Chondrocyte (in vitro differentiated cells): ENCODE measurements around the gene ZMYM2. TPM values are rescaled to one million over a fixed set of nuclear protein-coding genes. Genes with fewer than 3 reads are reported as not detected.

ENCODE experiments used
- DNase-seq: peaks from one replicate; pipeline ENCODE4 v3.0.0; 2021; ENCODE audit warnings: mixed read lengths, low spot score
- H3K27ac Mint-ChIP-seq: one replicate; pipeline ENCODE4 v1.8.0; 2021; ENCODE audit warnings: mild to moderate bottlenecking, moderate library complexity, mixed read lengths; ENCODE audit not compliant: unreplicated experiment
- H3K27me3 Mint-ChIP-seq: 2 replicates; pipeline ENCODE4 v1.8.0; 2021; ENCODE audit warnings: low read depth, mixed read lengths
- H3K36me3 Mint-ChIP-seq: 2 replicates; pipeline ENCODE4 v1.8.0; 2021; ENCODE audit warnings: low read depth, mixed read lengths
- H3K4me1 Mint-ChIP-seq: 2 replicates; pipeline ENCODE4 v1.8.0; 2021; ENCODE audit warnings: low read depth, mild to moderate bottlenecking, mixed read lengths
- H3K4me3 Mint-ChIP-seq: one replicate; pipeline ENCODE4 v1.8.0; 2021; ENCODE audit warnings: mild to moderate bottlenecking, moderate library complexity, mixed read lengths; ENCODE audit not compliant: unreplicated experiment
- H3K9me3 Mint-ChIP-seq: 2 replicates; pipeline ENCODE4 v1.8.0; 2021; ENCODE audit warnings: low read depth, mixed read lengths
- total RNA-seq: library from RNA; stranded (reverse); gene quantifications from 3 replicates; pipeline ENCODE4 v1.2.1, GENCODE V29; 2021
- TF ChIP-seq, protein P1 (sequence below): fragments of 200-600 bp; sonication (generic); IDR thresholded peaks from 2 replicates; pipeline ENCODE4 v1.5.0; 2021; ENCODE audit warnings: antibody characterized with exemption, mild to moderate bottlenecking, moderate library complexity

Gene ZMYM2
- total RNA-seq, 1 donor from 2014 or later, result 87.5 TPM

DNA sequence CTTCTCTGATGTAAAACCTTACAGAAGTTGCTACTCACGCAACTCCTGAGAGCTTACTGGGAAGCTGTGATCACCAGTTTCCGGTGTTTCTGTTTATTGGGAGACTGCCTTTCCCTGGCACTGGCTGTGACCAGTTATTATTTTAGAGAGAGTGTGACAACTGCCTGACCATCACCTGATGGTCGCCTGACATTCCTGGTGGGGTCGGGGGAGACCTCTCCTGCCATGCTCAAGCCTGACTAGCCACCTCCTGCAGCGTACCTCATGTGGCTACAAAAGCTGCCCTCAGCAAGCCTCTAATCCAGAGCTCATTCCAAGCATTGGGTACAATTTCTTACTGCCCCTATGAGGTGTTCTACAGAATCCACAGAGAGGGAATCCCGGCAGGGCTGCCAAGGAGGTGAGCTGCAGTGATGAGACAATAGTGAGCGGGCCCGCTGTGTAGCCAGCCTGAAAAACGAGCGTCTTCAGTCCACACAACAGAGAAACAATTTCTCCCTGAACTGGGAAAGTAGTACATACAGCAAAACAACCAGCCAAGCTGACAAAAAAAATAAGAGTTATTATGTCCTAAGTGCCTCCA lies 173.6 kb downstream of the ZMYM2 start:
- H3K27me3 Mint-ChIP-seq, result peaks cover 14% of the 10 kb centered on the region
- H3K9me3 Mint-ChIP-seq, result no peaks in the 10 kb centered on the region
- no peak overlapping the region for H3K4me3 Mint-ChIP-seq
- no peaks in the 10 kb centered on the region for H3K36me3 Mint-ChIP-seq
- H3K4me1 Mint-ChIP-seq, result peaks cover 6% of the 10 kb centered on the region
- no peak overlapping the region for H3K27ac Mint-ChIP-seq
- DNase-seq, result no peak
- TF ChIP-seq, protein P1, sequence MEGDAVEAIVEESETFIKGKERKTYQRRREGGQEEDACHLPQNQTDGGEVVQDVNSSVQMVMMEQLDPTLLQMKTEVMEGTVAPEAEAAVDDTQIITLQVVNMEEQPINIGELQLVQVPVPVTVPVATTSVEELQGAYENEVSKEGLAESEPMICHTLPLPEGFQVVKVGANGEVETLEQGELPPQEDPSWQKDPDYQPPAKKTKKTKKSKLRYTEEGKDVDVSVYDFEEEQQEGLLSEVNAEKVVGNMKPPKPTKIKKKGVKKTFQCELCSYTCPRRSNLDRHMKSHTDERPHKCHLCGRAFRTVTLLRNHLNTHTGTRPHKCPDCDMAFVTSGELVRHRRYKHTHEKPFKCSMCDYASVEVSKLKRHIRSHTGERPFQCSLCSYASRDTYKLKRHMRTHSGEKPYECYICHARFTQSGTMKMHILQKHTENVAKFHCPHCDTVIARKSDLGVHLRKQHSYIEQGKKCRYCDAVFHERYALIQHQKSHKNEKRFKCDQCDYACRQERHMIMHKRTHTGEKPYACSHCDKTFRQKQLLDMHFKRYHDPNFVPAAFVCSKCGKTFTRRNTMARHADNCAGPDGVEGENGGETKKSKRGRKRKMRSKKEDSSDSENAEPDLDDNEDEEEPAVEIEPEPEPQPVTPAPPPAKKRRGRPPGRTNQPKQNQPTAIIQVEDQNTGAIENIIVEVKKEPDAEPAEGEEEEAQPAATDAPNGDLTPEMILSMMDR, result no peak

DNA sequence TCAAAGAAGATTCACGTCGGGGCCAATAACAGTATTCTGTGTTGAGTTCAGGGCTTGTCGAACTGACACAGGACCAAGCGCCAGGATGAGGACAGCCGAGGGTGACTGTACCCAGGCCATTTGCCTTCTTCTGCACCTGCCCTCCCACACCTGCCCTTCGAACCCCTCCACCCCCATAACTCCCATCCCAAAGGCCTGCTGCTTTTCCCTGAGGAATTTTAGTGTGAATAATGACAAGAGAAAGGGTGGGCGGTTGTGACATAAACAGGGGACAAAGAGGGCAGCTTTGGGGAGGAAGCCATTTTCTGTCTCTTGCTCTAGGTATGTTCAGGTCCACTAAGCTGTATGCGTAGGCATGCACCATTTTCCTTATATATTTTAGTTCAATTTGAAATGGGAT lies 176.2 kb downstream of the ZMYM2 start:
- no peaks in the 10 kb centered on the region for H3K36me3 Mint-ChIP-seq
- TF ChIP-seq, protein P1, result no peak
- H3K9me3 Mint-ChIP-seq, result no peaks in the 10 kb centered on the region
- H3K27me3 Mint-ChIP-seq, result peaks cover 23% of the 10 kb centered on the region
- DNase-seq, result no peak
- no peak overlapping the region for H3K27ac Mint-ChIP-seq
- no peak overlapping the region for H3K4me3 Mint-ChIP-seq
- peaks cover 10% of the 10 kb centered on the region for H3K4me1 Mint-ChIP-seq

DNA sequence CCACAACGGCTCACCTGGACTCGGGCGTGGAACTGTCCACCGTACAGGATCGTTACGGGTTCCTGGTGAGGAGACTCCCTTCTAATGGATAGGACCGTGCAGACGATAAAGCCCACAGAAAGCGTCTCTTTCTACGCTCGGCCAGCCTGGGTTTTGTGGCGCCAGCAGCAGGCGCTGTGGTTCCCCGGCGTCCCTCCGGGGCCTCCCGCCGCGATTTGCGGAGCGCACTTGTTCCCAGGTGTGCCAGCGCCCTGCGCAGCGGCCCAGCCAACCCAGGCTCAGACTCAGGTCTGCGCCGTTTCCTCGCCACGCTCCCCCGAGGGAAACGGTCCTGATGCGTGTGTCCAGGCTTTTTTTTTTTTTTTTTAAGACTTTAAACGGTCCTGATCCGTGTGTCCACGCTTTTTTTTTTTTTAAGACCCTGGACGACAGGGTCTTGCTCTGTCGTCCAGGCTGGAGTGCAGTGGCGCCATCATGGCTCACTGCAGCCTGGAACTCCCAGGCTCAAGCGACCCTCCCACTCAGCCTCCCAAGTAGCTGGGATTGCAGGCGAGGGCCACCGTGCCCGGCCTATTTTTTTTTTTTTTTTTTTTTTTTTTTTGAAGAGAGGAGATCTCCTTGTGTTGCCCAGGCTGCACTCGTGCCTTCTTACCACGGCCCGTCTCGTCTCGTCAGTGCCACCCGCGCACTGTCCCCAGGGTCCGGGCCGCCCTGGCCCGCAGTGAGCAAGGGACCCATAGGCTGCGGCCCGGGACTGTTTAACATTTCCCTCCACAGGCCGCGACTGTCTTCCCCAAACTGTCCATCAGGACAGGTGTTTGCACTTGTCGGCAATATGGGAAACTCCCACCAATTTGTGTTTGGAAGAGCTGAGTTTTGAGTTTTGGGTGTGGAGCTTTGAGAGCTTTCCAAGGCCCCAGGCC lies 178.5 kb downstream of the ZMYM2 start:
- DNase-seq, result no peak
- H3K36me3 Mint-ChIP-seq, result no peaks in the 10 kb centered on the region
- H3K4me1 Mint-ChIP-seq, result peaks cover 21% of the 10 kb centered on the region
- peak overlapping the region; percentile 35 for H3K4me3 Mint-ChIP-seq
- TF ChIP-seq, protein P1, result peak; percentile 62
- H3K9me3 Mint-ChIP-seq, result no peaks in the 10 kb centered on the region
- peaks cover 26% of the 10 kb centered on the region for H3K27me3 Mint-ChIP-seq
- no peak overlapping the region for H3K27ac Mint-ChIP-seq

DNA sequence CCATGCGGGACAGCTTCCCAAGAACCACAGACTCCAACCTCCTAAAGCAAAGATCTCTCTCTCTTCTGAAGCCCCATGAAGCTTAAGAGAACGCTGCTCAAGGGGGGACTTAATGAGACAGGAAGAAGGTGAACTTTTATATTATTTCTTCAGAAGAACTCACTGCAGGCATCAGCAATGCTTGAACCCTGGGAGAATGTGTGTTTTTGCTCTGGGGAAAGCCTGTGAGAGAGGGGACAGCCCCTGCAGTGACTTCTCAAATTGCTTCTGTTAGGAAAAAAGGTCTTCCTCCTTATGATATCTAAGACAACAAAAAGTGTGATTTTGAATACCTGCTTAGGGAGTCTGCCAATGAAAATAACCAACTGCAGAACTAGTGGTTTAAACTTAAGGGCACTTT lies 179.3 kb downstream of the ZMYM2 start:
- DNase-seq, result no peak
- TF ChIP-seq, protein P1, result no peak

DNA sequence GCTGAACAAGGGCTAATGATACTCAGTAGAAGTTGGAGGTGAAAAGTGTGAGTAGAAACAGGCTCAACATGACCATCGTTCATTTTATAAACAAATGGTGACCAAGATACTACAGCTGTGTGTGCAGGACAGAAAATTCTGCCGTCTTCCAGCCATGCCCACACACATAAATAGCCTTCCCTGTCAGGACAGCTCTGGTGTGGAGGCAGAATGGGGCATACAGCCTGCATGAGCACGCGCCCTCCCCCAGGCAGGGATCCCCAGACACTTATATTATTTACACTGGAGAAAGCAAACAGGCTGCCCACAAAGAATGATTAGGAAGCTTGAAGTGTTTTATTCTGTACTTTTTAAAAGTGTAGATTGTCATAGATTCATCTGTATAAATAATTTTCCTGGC lies 182.0 kb downstream of the ZMYM2 start:
- H3K4me3 Mint-ChIP-seq, result no peak overlapping the region

More for the DNA sequence above, 179.3 kb downstream of the ZMYM2 start:
- Mint-ChIP-seq H3K27me3 (peaks cover 22% of the 10 kb centered on the region), H3K27ac (no peak overlapping the region), H3K9me3 (no peaks in the 10 kb centered on the region), H3K4me3 (no peak overlapping the region), H3K4me1 (peaks cover 21% of the 10 kb centered on the region), H3K36me3 (no peaks in the 10 kb centered on the region)

More for the DNA sequence above, 182.0 kb downstream of the ZMYM2 start:
- no peaks in the 10 kb centered on the region for H3K9me3 Mint-ChIP-seq
- H3K36me3 Mint-ChIP-seq, result no peaks in the 10 kb centered on the region
- no peak overlapping the region for H3K27ac Mint-ChIP-seq
- H3K4me1 Mint-ChIP-seq, result peaks cover 21% of the 10 kb centered on the region
- H3K27me3 Mint-ChIP-seq, result peaks cover 19% of the 10 kb centered on the region
- TF ChIP-seq, protein P1, result no peak
- no peak for DNase-seq
